ENCODE measurements around the gene ATP2C2.

The ATP2C2 gene

GRCh38 chr16:84497418-84498222 is 129.3 kb downstream of the ATP2C2 start:
- peaks cover 28% of the 10 kb centered on the region for H3K36me3 ChIP-seq (ENCODE audit: insufficient read depth, low read length)
- H3K9ac ChIP-seq (ENCODE audit: low read length), result no peak overlapping the region

GRCh38 chr16:84498223-84498610 is 129.9 kb downstream of the ATP2C2 start:
- Histone ChIP-seq H3K4me2 (ENCODE audit: low read length) (no peak overlapping the region), H4K20me1 (ENCODE audit: insufficient read depth, low read length) (no peaks in the 10 kb centered on the region), H2AFZ (ENCODE audit: low read length) (no peak overlapping the region), H3K79me2 (ENCODE audit: insufficient read depth, low read length) (no peaks in the 10 kb centered on the region), H3K4me3 (ENCODE audit: low read depth, low read length, poor library complexity, severe bottlenecking) (no peak overlapping the region), H3F3A (ENCODE audit: insufficient read depth, low read length) (no peaks in the 10 kb centered on the region), H3K36me3 (ENCODE audit: insufficient read depth, low read length) (peaks cover 22% of the 10 kb centered on the region), H3K9me3 (ENCODE audit: low read length) (peaks cover 6% of the 10 kb centered on the region), H3K9ac (ENCODE audit: low read length) (no peak overlapping the region), H3K4me1 (ENCODE audit: insufficient read depth, low read length, severe bottlenecking) (no peaks in the 10 kb centered on the region), H3K27me3 (ENCODE audit: insufficient read depth, low read length) (no peaks in the 10 kb centered on the region), H3K9me2 (ENCODE audit: low read depth, low read length) (no peaks in the 10 kb centered on the region), H3K27ac (ENCODE audit: low read depth, low read length, poor library complexity, severe bottlenecking) (no peak overlapping the region)
- no peak for TF ChIP-seq EZH2 (IDR thresholded peaks at IDR 0.05; ENCODE audit: borderline replicate concordance, low read length)
- TF ChIP-seq CTCF (IDR thresholded peaks at IDR 0.05; ENCODE audit: low read length), result no peak

More at GRCh38 chr16:84497418-84498222, 129.3 kb downstream of the ATP2C2 start:
- peaks cover 10% of the 10 kb centered on the region for H3K9me3 ChIP-seq (ENCODE audit: low read length)
- no peaks in the 10 kb centered on the region for H3K9me2 ChIP-seq (ENCODE audit: low read depth, low read length)
- H2AFZ ChIP-seq (ENCODE audit: low read length), result no peak overlapping the region
- no peaks in the 10 kb centered on the region for H3K4me1 ChIP-seq (ENCODE audit: insufficient read depth, low read length, severe bottlenecking)
- no peak overlapping the region for H3K27ac ChIP-seq (ENCODE audit: low read depth, low read length, poor library complexity, severe bottlenecking)
- no peak for TF ChIP-seq CTCF (IDR thresholded peaks at IDR 0.05; ENCODE audit: low read length)
- no peak for TF ChIP-seq EZH2 (IDR thresholded peaks at IDR 0.05; ENCODE audit: borderline replicate concordance, low read length)
- no peaks in the 10 kb centered on the region for H3F3A ChIP-seq (ENCODE audit: insufficient read depth, low read length)
- no peaks in the 10 kb centered on the region for H4K20me1 ChIP-seq (ENCODE audit: insufficient read depth, low read length)
- no peaks in the 10 kb centered on the region for H3K27me3 ChIP-seq (ENCODE audit: insufficient read depth, low read length)
- H3K4me3 ChIP-seq (ENCODE audit: low read depth, low read length, poor library complexity, severe bottlenecking), result no peak overlapping the region
- H3K4me2 ChIP-seq (ENCODE audit: low read length), result no peak overlapping the region
- no peaks in the 10 kb centered on the region for H3K79me2 ChIP-seq (ENCODE audit: insufficient read depth, low read length)

- Histone ChIP-seq H3K4me3 (ENCODE audit: low read depth, low read length, poor library complexity, severe bottlenecking) (no peak overlapping the region), H3K9ac (ENCODE audit: low read length) (no peak overlapping the region), H3K9me3 (ENCODE audit: low read length) (no peaks in the 10 kb centered on the region), H3K79me2 (ENCODE audit: insufficient read depth, low read length) (no peaks in the 10 kb centered on the region), H3K4me2 (ENCODE audit: low read length) (no peak overlapping the region), H4K20me1 (ENCODE audit: insufficient read depth, low read length) (no peaks in the 10 kb centered on the region), H3K27me3 (ENCODE audit: insufficient read depth, low read length) (no peaks in the 10 kb centered on the region), H3K9me2 (ENCODE audit: low read depth, low read length) (no peaks in the 10 kb centered on the region), H3K4me1 (ENCODE audit: insufficient read depth, low read length, severe bottlenecking) (peaks cover 5% of the 10 kb centered on the region), H3K36me3 (ENCODE audit: insufficient read depth, low read length) (peaks cover 15% of the 10 kb centered on the region), H3F3A (ENCODE audit: insufficient read depth, low read length) (no peaks in the 10 kb centered on the region), H2AFZ (ENCODE audit: low read length) (no peak overlapping the region), H3K27ac (ENCODE audit: low read depth, low read length, poor library complexity, severe bottlenecking) (no peak overlapping the region)
- TF ChIP-seq EZH2 (IDR thresholded peaks at IDR 0.05; ENCODE audit: borderline replicate concordance, low read length) (no peak), CTCF (IDR thresholded peaks at IDR 0.05; ENCODE audit: low read length) (no peak)
Measured at GRCh38 chr16:84498859-84499620, 130.7 kb downstream of the ATP2C2 start.

All from OCI-LY1 (cell line).